Keratinocyte (primary cell): Measurements from ENCODE around the gene ABCC4. TPM values are rescaled to one million over a fixed set of nuclear protein-coding genes. Genes with fewer than 3 reads are reported as not detected.

Experiments
- DNase-seq: peaks from one replicate; pipeline ENCODE4 v3.0.0-alpha.2; 2011; ENCODE audit warnings: low read depth, missing footprints, low spot score
- FAIRE-seq: peaks from 2 replicates; lab custom pipeline; 2011; peaks lifted over from hg19 to GRCh38; lab: Jason Lieb, UNC
- H2AFZ ChIP-seq: 2 replicates; pipeline ENCODE4 v1.6.0; 2012; ENCODE audit warnings: low read length, control low read depth, inconsistent platforms; ENCODE audit not compliant: control insufficient read depth
- H3K27ac ChIP-seq: 2 replicates; pipeline ENCODE4 v1.5.1; 2011; ENCODE audit warnings: low read length; ENCODE audit not compliant: control insufficient read depth, insufficient read depth
- H3K27me3 ChIP-seq: 3 replicates; pipeline ENCODE4 v1.6.0; 2011; ENCODE audit warnings: low read length; ENCODE audit not compliant: control insufficient read depth, insufficient read depth; ENCODE audit errors: extremely low read depth
- H3K36me3 ChIP-seq, 2 experiments: 2 replicates in 1 of 2; 3 replicates in 1 of 2; pipeline ENCODE4 v1.5.1; 2011; ENCODE audit warnings: low read length in 2 of 2, mild to moderate bottlenecking in 1 of 2; ENCODE audit not compliant: control insufficient read depth in 2 of 2, insufficient read depth in 2 of 2; ENCODE audit errors: extremely low read depth in 1 of 2
- H3K4me1 ChIP-seq: 3 replicates; pipeline ENCODE4 v1.5.1; 2011; ENCODE audit warnings: low read length; ENCODE audit not compliant: control insufficient read depth, insufficient read depth; ENCODE audit errors: extremely low read depth
- H3K4me2 ChIP-seq: 3 replicates; pipeline ENCODE4 v1.6.0; 2011; ENCODE audit warnings: low read depth, low read length; ENCODE audit not compliant: control insufficient read depth, insufficient read depth; ENCODE audit errors: extremely low read depth
- H3K4me3 ChIP-seq, 3 experiments: fragments of 200-600 bp in 1 of 3; sonication (generic) in 1 of 3; 2 replicates in 2 of 3; 3 replicates in 1 of 3; pipeline ENCODE4 v1.5.1; 2011 to 2016; ENCODE audit warnings: low read length in 3 of 3, mild to moderate bottlenecking in 3 of 3, control low read depth in 2 of 3, inconsistent platforms in 1 of 3, low read depth in 1 of 3, mixed read lengths in 1 of 3, mixed run types in 1 of 3, moderate library complexity in 1 of 3; ENCODE audit not compliant: control insufficient read depth in 2 of 3, insufficient read depth in 2 of 3; ENCODE audit errors: extremely low read depth in 1 of 3
- H3K79me2 ChIP-seq: 2 replicates; pipeline ENCODE4 v1.6.0; 2012; ENCODE audit warnings: low read length; ENCODE audit not compliant: control insufficient read depth, insufficient read depth
- H3K9ac ChIP-seq: 3 replicates; pipeline ENCODE4 v1.6.0; 2011; ENCODE audit warnings: low read length; ENCODE audit not compliant: control insufficient read depth, insufficient read depth; ENCODE audit errors: extremely low read depth
- H3K9me1 ChIP-seq: 3 replicates; pipeline ENCODE4 v1.6.0; 2011; ENCODE audit warnings: low read length; ENCODE audit not compliant: control insufficient read depth, insufficient read depth; ENCODE audit errors: extremely low read depth
- H3K9me3 ChIP-seq: 2 replicates; pipeline ENCODE4 v1.5.1; 2012; ENCODE audit warnings: low read depth, low read length; ENCODE audit not compliant: control insufficient read depth
- H4K20me1 ChIP-seq: 3 replicates; pipeline ENCODE4 v1.6.0; 2011; ENCODE audit warnings: low read length; ENCODE audit not compliant: control insufficient read depth, insufficient read depth; ENCODE audit errors: extremely low read depth
- CTCF ChIP-seq, 3 experiments: IDR thresholded peaks in 1 of 3; conservative IDR thresholded peaks in 1 of 3; optimal IDR thresholded peaks in 1 of 3; 2 replicates in 2 of 3; 3 replicates in 1 of 3; pipeline versions ENCODE3 to v1.5.1; 2011; ENCODE audit warnings: low read length in 3 of 3, mild to moderate bottlenecking in 3 of 3, moderate library complexity in 2 of 3, control low read depth in 1 of 3, inconsistent platforms in 1 of 3; ENCODE audit not compliant: insufficient read depth in 2 of 3; ENCODE audit errors: extremely low read depth in 1 of 3
- EZH2 ChIP-seq: IDR thresholded peaks from one replicate; pipeline ENCODE4 v1.6.1; 2012; ENCODE audit warnings: inconsistent platforms, mild to moderate bottlenecking, low read length, moderate library complexity
- dilution Hi-C: fragments of 300-500 bp; cut with MboI; formaldehyde crosslinking; loops from one replicate; pipeline ENCODE4 v1.7.0; 2020; ENCODE audit warnings: low sequenced_read_pairs; ENCODE audit not compliant: extremely low pct_ligation_motif_present
- polyA plus RNA-seq, 5 experiments: library from polyadenylated mRNA; depleted of rRNA in 3 of 5; stranded (reverse) in 3 of 5; stranded (forward) in 1 of 5; unstranded in 1 of 5; fragments of >200 nt; gene quantifications; 1 replicate in 1 of 5; 2 replicates in 3 of 5; 3 replicates in 1 of 5; pipeline versions ENCODE4 v1.2.1 to v1.2.3, GENCODE V29; 2011 to 2012; ENCODE audit warnings: missing spikeins in 2 of 5, low read depth in 1 of 5, low replicate concordance in 1 of 5

The ABCC4 gene
- polyA plus RNA-seq, 1 donor (not counting 4 experiments of a cell fraction or from before 2014, with no cell fraction given), result 13.8 TPM

GRCh38 chr13:95140502-95140901 lies 160.7 kb downstream of the ABCC4 start:
- Histone ChIP-seq H3K27me3 (no peaks in the 10 kb centered on the region), H3K4me2 (no peak overlapping the region), H3K79me2 (no peaks in the 10 kb centered on the region), H3K9me3 (no peaks in the 10 kb centered on the region), H3K27ac (no peak overlapping the region), H3K9ac (no peak overlapping the region), H3K4me3 (no peak overlapping the region), H3K36me3 (peaks cover 3 to 8% of the 10 kb centered on the region in 2 experiments), H3K4me1 (peaks cover 7% of the 10 kb centered on the region), H2AFZ (no peak overlapping the region), H4K20me1 (no peaks in the 10 kb centered on the region), H3K9me1 (no peaks in the 10 kb centered on the region)
- no peak for FAIRE-seq
- no peak for DNase-seq
- TF ChIP-seq CTCF (optimal IDR thresholded peaks at IDR 0.05 in 1 of 3, IDR thresholded peaks at IDR 0.05 in 1 of 3, conservative IDR thresholded peaks at IDR 0.05 in 1 of 3; ENCODE audit: extremely low read depth in 1 of 3, insufficient read depth in 2 of 3, low read length in 3 of 3), result no peak
- no peak for TF ChIP-seq EZH2
- dilution Hi-C loops, result no loop called here

- DNase-seq, result no peak
- Histone ChIP-seq H3K27me3 (no peaks in the 10 kb centered on the region), H3K9me1 (no peaks in the 10 kb centered on the region), H3K27ac (no peak overlapping the region), H3K9me3 (no peaks in the 10 kb centered on the region), H3K4me2 (no peak overlapping the region), H3K79me2 (no peaks in the 10 kb centered on the region), H3K9ac (no peak overlapping the region), H4K20me1 (no peaks in the 10 kb centered on the region), H3K4me3 (no peak overlapping the region), H2AFZ (no peak overlapping the region), H3K36me3 (peaks cover 3 to 8% of the 10 kb centered on the region in 2 experiments), H3K4me1 (peaks cover 7% of the 10 kb centered on the region)
- no peak for FAIRE-seq
- dilution Hi-C loops, result no loop called here
- TF ChIP-seq CTCF (optimal IDR thresholded peaks at IDR 0.05 in 1 of 3, IDR thresholded peaks at IDR 0.05 in 1 of 3, conservative IDR thresholded peaks at IDR 0.05 in 1 of 3; ENCODE audit: extremely low read depth in 1 of 3, insufficient read depth in 2 of 3, low read length in 3 of 3) (no peak), EZH2 (no peak)
Measured at GRCh38 chr13:95138876-95139585, 162.2 kb downstream of the ABCC4 start.
